Right lobe of liver (tissue), 6 donors: ENCODE data around the gene LSMEM2. TPM values are rescaled to one million over a fixed set of nuclear protein-coding genes. Genes with fewer than 3 reads are reported as not detected.

Experiments
- ATAC-seq, 4 donors: fragments of 200-7000 bp; cut with Tn5 transposase; one replicate each; pipeline ENCODE4 v1.9.1; 2020; ENCODE audit warnings: mild to moderate bottlenecking in 4 of 4, moderate library complexity in 4 of 4
- DNase-seq, 3 donors: peaks; one replicate each; pipeline ENCODE4 v3.0.0-alpha.2; 2020
- H3K27ac ChIP-seq, 3 donors: fragments of 200-600 bp; one replicate each; pipeline ENCODE4 v1.8.0; 2022
- H3K27me3 ChIP-seq, 2 donors: fragments of 200-600 bp; one replicate each; pipeline ENCODE4 v1.8.0; 2022
- H3K36me3 ChIP-seq, 4 donors: fragments of 200-600 bp; sonication (generic) in 1 of 4; one replicate each; pipeline versions ENCODE4 v1.5.1 to v1.8.0; 2017 to 2022; ENCODE audit warnings: control low read depth in 1 of 4
- H3K4me1 ChIP-seq, 4 donors: fragments of 200-600 bp; sonication (generic) in 1 of 4; one replicate each; pipeline versions ENCODE4 v1.5.1 to v1.8.0; 2017 to 2022; ENCODE audit warnings: control low read depth in 1 of 4
- H3K4me3 ChIP-seq, 3 donors: fragments of 200-600 bp; one replicate each; pipeline ENCODE4 v1.8.0; 2022
- H3K9me3 ChIP-seq, 4 donors: fragments of 200-600 bp; sonication (generic) in 1 of 4; one replicate each; pipeline versions ENCODE4 v1.5.1 to v1.8.0; 2017 to 2022; ENCODE audit warnings: control low read depth in 1 of 4
- POLR2A ChIP-seq: fragments of 450-650 bp; IDR thresholded peaks from one replicate; pipeline ENCODE4 v1.6.1; 2017; ENCODE audit warnings: antibody characterized with exemption, mild to moderate bottlenecking
- WGBS: methylation state at CpG from one replicate; pipeline ENCODE4 v1.1.6; 2018; ENCODE audit warnings: low coverage, low lambda C conversion rate; ENCODE audit not compliant: insufficient coverage; ENCODE audit errors: missing lambda C conversion rate; 5-methylcytosine and 5-hydroxymethylcytosine counted together
- intact Hi-C, 2 donors: fragments of 100-400 bp; cut with DNase I; formaldehyde crosslinking; loops; one replicate each; pipeline versions ENCODE4 v1.11.2 to v1.14.1; 2022
- total RNA-seq, 6 experiments: library from RNA; depleted of rRNA in 2 of 6; stranded (reverse); fragments of >200 nt in 2 of 6; fragmentation: NEBNext Ultra II Directional in 3 of 6; extraction: Animal tissue kit (Norgen Biotek cat#: 25700) in 3 of 6; gene quantifications; one replicate each; pipeline versions ENCODE4 v1.1.0 to v1.2.4, GENCODE V29; 2016 to 2023
- TF ChIP-seq, protein P1 (sequence below), 4 donors: fragments of 200-600 bp in 3 of 4; fragments of 450-650 bp in 1 of 4; IDR thresholded peaks; one replicate each; pipeline versions ENCODE4 v1.5.1 to v1.8.0; 2016 to 2022; ENCODE audit warnings: antibody characterized with exemption in 4 of 4, mild to moderate bottlenecking in 2 of 4
- donor health status: DM: no; HTN: yes; CAD: no.
- donor health status: DM: no; HTN: no; CAD: no.
- donor health status: DM: no; HTN: no; CAD: no.
- donor health status: DM: no; HTN: yes; CAD: no.
- donor health status: DM: no; HTN: yes; CAD: no.

The LSMEM2 gene
- total RNA-seq, 6 experiments from 2014 or later, result not detected

DNA sequence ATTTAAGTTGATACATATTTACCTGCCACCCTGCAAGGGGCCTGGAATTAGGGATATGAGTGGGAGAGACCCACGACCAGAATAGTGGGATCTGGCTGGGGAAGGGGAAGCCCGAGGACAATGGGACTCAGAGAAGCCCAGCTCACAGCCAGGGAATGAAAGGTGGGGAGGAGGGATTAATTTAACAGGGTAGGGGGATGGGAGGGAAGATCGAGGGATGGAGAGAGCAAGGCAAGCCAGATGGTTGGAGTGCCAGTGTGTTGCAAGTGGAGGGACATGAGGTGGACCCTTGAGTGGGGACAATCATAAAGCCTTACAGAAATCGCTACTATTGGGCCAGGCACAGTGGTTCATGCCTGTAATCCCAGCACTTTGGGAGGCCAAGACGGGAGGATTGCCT lies 47.3 kb upstream of the LSMEM2 start:
- DNase-seq (no peak), ATAC-seq (no peak)
- H3K27me3 ChIP-seq, result no peaks in the 10 kb centered on the region
- intact Hi-C loops, result no loop called here
- H3K4me1 ChIP-seq, result peaks cover 0 to 11% (median 0%) of the 10 kb centered on the region in 4 donors
- no peak overlapping the region for H3K27ac ChIP-seq
- no peaks in the 10 kb centered on the region for H3K36me3 ChIP-seq
- TF ChIP-seq, protein P1, sequence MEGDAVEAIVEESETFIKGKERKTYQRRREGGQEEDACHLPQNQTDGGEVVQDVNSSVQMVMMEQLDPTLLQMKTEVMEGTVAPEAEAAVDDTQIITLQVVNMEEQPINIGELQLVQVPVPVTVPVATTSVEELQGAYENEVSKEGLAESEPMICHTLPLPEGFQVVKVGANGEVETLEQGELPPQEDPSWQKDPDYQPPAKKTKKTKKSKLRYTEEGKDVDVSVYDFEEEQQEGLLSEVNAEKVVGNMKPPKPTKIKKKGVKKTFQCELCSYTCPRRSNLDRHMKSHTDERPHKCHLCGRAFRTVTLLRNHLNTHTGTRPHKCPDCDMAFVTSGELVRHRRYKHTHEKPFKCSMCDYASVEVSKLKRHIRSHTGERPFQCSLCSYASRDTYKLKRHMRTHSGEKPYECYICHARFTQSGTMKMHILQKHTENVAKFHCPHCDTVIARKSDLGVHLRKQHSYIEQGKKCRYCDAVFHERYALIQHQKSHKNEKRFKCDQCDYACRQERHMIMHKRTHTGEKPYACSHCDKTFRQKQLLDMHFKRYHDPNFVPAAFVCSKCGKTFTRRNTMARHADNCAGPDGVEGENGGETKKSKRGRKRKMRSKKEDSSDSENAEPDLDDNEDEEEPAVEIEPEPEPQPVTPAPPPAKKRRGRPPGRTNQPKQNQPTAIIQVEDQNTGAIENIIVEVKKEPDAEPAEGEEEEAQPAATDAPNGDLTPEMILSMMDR (IDR thresholded peaks at IDR 0.05), result no peak
- no peak for TF ChIP-seq POLR2A
- H3K4me3 ChIP-seq, result no peak overlapping the region
- whole genome bisulfite sequencing, result 66% methylated on average over 5 of the region's 5 CpGs
- H3K9me3 ChIP-seq, result no peaks in the 10 kb centered on the region

DNA sequence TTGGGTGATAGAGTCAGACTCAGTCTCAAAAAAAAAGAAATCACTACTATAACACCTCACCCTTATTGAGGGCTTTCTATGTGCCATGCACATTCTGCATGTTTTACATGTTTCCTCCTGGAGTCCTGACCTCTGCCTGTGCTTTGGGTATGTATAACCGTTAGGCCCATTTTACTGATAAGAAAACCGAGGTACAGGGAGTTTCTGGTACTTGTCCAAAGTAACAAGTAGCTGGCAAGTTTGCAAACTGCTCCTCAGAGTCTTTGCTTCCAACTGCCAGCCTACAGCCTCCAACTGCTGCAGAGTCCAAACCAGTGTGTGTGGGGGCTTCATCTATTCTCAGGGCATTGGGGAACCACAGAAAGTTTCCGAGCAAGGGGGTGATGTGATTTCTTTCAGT lies 46.6 kb upstream of the LSMEM2 start:
- Histone ChIP-seq H3K9me3 (no peaks in the 10 kb centered on the region), H3K36me3 (no peaks in the 10 kb centered on the region), H3K4me3 (no peak overlapping the region), H3K27me3 (no peaks in the 10 kb centered on the region), H3K4me1 (peaks cover 0 to 7% (median 0%) of the 10 kb centered on the region in 4 donors), H3K27ac (no peak overlapping the region)
- ATAC-seq (no peak), DNase-seq (no peak)
- 52% methylated on average over 2 of the region's 3 CpGs for WGBS
- intact Hi-C loops, result no loop called here
- no peak for TF ChIP-seq POLR2A
- TF ChIP-seq, protein P1 (IDR thresholded peaks at IDR 0.05), result no peak

DNA sequence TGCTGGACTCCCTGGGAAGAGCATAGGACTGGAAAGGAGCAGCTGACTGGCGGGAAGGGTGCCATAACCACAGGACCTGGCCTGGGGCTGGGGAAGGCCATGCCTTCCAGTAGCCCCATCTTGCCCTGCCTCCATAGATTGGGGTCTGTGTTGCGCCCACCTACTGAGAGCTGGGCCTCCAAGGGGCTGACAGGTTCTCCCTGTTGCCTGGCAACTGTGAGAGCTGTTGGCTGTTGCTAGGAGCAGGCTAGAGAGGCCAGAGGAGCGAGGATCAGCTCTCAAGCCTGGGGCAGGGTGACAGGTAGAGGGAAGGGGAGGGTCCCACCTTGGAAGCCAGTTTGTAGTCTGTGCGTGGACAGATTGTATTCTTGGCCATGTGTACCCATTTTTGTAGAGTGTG lies 45.7 kb upstream of the LSMEM2 start:
- no peak for DNase-seq
- intact Hi-C loops, result no loop called here
- ATAC-seq, result no peak
- Histone ChIP-seq H3K36me3 (no peaks in the 10 kb centered on the region), H3K9me3 (no peaks in the 10 kb centered on the region), H3K27ac (no peak overlapping the region), H3K27me3 (no peaks in the 10 kb centered on the region), H3K4me1 (peaks cover 0 to 15% (median 3%) of the 10 kb centered on the region in 4 donors), H3K4me3 (no peak overlapping the region)
- TF ChIP-seq, protein P1 (IDR thresholded peaks at IDR 0.05), result no peak
- TF ChIP-seq POLR2A, result no peak
- WGBS, result 100% methylated on average over 1 of the region's 4 CpGs

DNA sequence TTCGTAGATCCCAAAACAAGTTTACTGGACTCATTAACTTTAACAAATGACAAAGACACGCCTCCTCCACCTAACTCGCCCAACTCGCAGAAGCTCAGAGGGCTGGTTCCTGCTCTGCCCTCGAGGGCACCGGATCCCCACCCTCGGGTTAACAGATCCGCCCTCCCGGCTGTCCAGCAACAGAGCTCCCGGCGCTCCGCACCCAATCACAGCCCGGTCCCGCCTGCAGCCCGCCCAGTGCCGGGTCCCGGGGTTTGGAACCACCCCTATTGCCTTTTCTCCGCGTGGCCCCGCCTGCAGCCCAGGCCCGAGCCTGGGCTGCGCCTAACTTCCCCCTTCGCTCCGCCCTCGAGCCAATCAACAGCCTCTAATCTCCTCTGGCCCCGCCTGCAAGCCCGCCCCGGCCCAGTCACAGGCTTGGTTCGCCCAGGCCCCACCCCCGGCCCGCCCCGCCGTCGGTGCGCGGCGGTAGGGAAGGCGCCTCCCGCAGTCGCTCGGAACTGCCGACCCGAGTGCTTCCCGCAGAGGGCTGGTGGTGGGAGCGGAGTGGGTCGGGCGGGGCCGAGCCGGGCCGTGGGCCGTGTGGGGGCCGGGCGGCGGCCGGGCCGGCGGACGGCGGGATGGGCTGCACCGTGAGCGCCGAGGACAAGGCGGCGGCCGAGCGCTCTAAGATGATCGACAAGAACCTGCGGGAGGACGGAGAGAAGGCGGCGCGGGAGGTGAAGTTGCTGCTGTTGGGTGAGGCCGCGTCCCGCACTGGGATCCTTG lies 43.0 kb upstream of the LSMEM2 start, which contains the start of gene GNAI2:
Gene GNAI2 (plus strand): TSS at position 489 of the 768 bp plus-strand sequence. CDS start 132 bp downstream, at position 621.
- DNase-seq (peak; percentile 100), ATAC-seq (peak; percentile 83 to 92 (median 86))
- intact Hi-C loops, result no loop called here
- Histone ChIP-seq H3K4me1 (peaks cover 0 to 40% (median 19%) of the 10 kb centered on the region in 4 donors), H3K27ac (peak within 1 kb of the TSS; percentile 87 to 94 (median 93)), H3K9me3 (no peaks in the 10 kb centered on the region), H3K27me3 (no peaks in the 10 kb centered on the region), H3K4me3 (peak within 1 kb of the TSS; percentile 77 to 95 (median 94)), H3K36me3 (peaks cover 0 to 9% (median 0%) of the 10 kb centered on the region in 4 donors)
- TF ChIP-seq POLR2A, result peak; percentile 99
- TF ChIP-seq, protein P1 (IDR thresholded peaks at IDR 0.05), result no peak
- WGBS, result 0% methylated on average over 21 of the region's 75 CpGs
